ENCODE data around the gene CMIP.

Gene CMIP

GRCh38 chr16:81633680-81634379 lies 189.2 kb downstream of the CMIP start:
- H3K27me3 ChIP-seq (ENCODE audit: insufficient read depth, low read length, poor library complexity, severe bottlenecking): no peaks in the 10 kb centered on the region
- no peaks in the 10 kb centered on the region for H4K20me1 ChIP-seq (ENCODE audit: insufficient read depth, low read length, poor library complexity, severe bottlenecking)
- H3K9me3 ChIP-seq (ENCODE audit: insufficient read depth, low read depth, low read length): no peaks in the 10 kb centered on the region
- H3K9me2 ChIP-seq (replicated peaks; ENCODE audit: low read depth, low read length): no peaks in the 10 kb centered on the region
- no peak overlapping the region for H2AFZ ChIP-seq (ENCODE audit: low read length)
- H3K36me3 ChIP-seq (ENCODE audit: insufficient read depth, low read length): no peaks in the 10 kb centered on the region
- H3K79me2 ChIP-seq (ENCODE audit: insufficient read depth, low read length): no peaks in the 10 kb centered on the region
- no peak overlapping the region for H3K4me2 ChIP-seq (ENCODE audit: low read depth, low read length, poor library complexity, severe bottlenecking)
- no peak overlapping the region for H3K9ac ChIP-seq (ENCODE audit: low read depth, low read length, poor library complexity, severe bottlenecking)
- no peak overlapping the region for H3K4me3 ChIP-seq (ENCODE audit: low read length, poor library complexity, severe bottlenecking)
- TF ChIP-seq EZH2phosphoT487 (IDR thresholded peaks at IDR 0.05; ENCODE audit: borderline replicate concordance) (no peak), CTCF (conservative IDR thresholded peaks at IDR 0.05; ENCODE audit: low read length) (no peak)
- H3F3A ChIP-seq (ENCODE audit: low read depth): no peaks in the 10 kb centered on the region
- no peaks in the 10 kb centered on the region for H3K4me1 ChIP-seq (ENCODE audit: insufficient read depth, low read length, poor library complexity, severe bottlenecking)

GRCh38 chr16:81634380-81635062 lies 189.9 kb downstream of the CMIP start:
- Histone ChIP-seq H3K4me2 (ENCODE audit: low read depth, low read length, poor library complexity, severe bottlenecking) (no peak overlapping the region), H3K27me3 (ENCODE audit: insufficient read depth, low read length, poor library complexity, severe bottlenecking) (no peaks in the 10 kb centered on the region), H3K9me3 (ENCODE audit: insufficient read depth, low read depth, low read length) (no peaks in the 10 kb centered on the region), H3K36me3 (ENCODE audit: insufficient read depth, low read length) (no peaks in the 10 kb centered on the region), H3F3A (ENCODE audit: low read depth) (no peaks in the 10 kb centered on the region), H3K79me2 (ENCODE audit: insufficient read depth, low read length) (no peaks in the 10 kb centered on the region), H3K4me3 (ENCODE audit: low read length, poor library complexity, severe bottlenecking) (no peak overlapping the region), H2AFZ (ENCODE audit: low read length) (no peak overlapping the region), H3K9ac (ENCODE audit: low read depth, low read length, poor library complexity, severe bottlenecking) (no peak overlapping the region), H4K20me1 (ENCODE audit: insufficient read depth, low read length, poor library complexity, severe bottlenecking) (no peaks in the 10 kb centered on the region), H3K4me1 (ENCODE audit: insufficient read depth, low read length, poor library complexity, severe bottlenecking) (no peaks in the 10 kb centered on the region), H3K9me2 (replicated peaks; ENCODE audit: low read depth, low read length) (no peaks in the 10 kb centered on the region)
- TF ChIP-seq CTCF (conservative IDR thresholded peaks at IDR 0.05; ENCODE audit: low read length): no peak
- TF ChIP-seq EZH2phosphoT487 (IDR thresholded peaks at IDR 0.05; ENCODE audit: borderline replicate concordance): no peak

GRCh38 chr16:81635063-81635937 lies 190.7 kb downstream of the CMIP start:
- no peak for TF ChIP-seq EZH2phosphoT487 (IDR thresholded peaks at IDR 0.05; ENCODE audit: borderline replicate concordance)
- no peak for TF ChIP-seq CTCF (conservative IDR thresholded peaks at IDR 0.05; ENCODE audit: low read length)
- H3K27me3 ChIP-seq (ENCODE audit: insufficient read depth, low read length, poor library complexity, severe bottlenecking): no peaks in the 10 kb centered on the region
- no peaks in the 10 kb centered on the region for H3K36me3 ChIP-seq (ENCODE audit: insufficient read depth, low read length)
- H3K9me2 ChIP-seq (replicated peaks; ENCODE audit: low read depth, low read length): no peaks in the 10 kb centered on the region
- no peak overlapping the region for H3K9ac ChIP-seq (ENCODE audit: low read depth, low read length, poor library complexity, severe bottlenecking)
- H3K4me3 ChIP-seq (ENCODE audit: low read length, poor library complexity, severe bottlenecking): no peak overlapping the region
- H4K20me1 ChIP-seq (ENCODE audit: insufficient read depth, low read length, poor library complexity, severe bottlenecking): no peaks in the 10 kb centered on the region
- no peak overlapping the region for H3K4me2 ChIP-seq (ENCODE audit: low read depth, low read length, poor library complexity, severe bottlenecking)
- H3K9me3 ChIP-seq (ENCODE audit: insufficient read depth, low read depth, low read length): no peaks in the 10 kb centered on the region
- H3F3A ChIP-seq (ENCODE audit: low read depth): no peaks in the 10 kb centered on the region
- no peaks in the 10 kb centered on the region for H3K79me2 ChIP-seq (ENCODE audit: insufficient read depth, low read length)
- H3K4me1 ChIP-seq (ENCODE audit: insufficient read depth, low read length, poor library complexity, severe bottlenecking): no peaks in the 10 kb centered on the region
- no peak overlapping the region for H2AFZ ChIP-seq (ENCODE audit: low read length)

Measured in Loucy (cell line).